H1 (cell line): ENCODE results near the gene CCSAP.

Experiments
- CHD2 ChIP-seq: IDR thresholded peaks from 2 replicates; pipeline ENCODE4 v1.6.1; 2012; ENCODE audit warnings: low read length, improper control_type of control experiment
- CTCF ChIP-seq, 3 experiments: IDR thresholded peaks; 1 replicate in 2 of 3; 2 replicates in 1 of 3; pipeline versions ENCODE4 v1.5.1 to v1.6.1; 2011; ENCODE audit warnings: low read length in 3 of 3, mild to moderate bottlenecking in 3 of 3, inconsistent platforms in 2 of 3, low read depth in 1 of 3, moderate library complexity in 1 of 3; ENCODE audit not compliant: insufficient read depth in 1 of 3; ENCODE audit errors: control extremely low read depth in 1 of 3
- GTF2F1 ChIP-seq: IDR thresholded peaks from 2 replicates; pipeline ENCODE4 v1.6.1; 2012; ENCODE audit warnings: low read depth, low read length, improper control_type of control experiment, borderline replicate concordance
- MAFK ChIP-seq: IDR thresholded peaks from 2 replicates; pipeline ENCODE4 v1.6.1; 2012; ENCODE audit warnings: low read depth, mild to moderate bottlenecking, improper control_type of control experiment, low read length
- POLR2A ChIP-seq, 2 experiments: IDR thresholded peaks; 1 replicate in 1 of 2; 2 replicates in 1 of 2; pipeline ENCODE4 v1.6.1; 2011; ENCODE audit warnings: low read depth in 2 of 2, low read length in 2 of 2, mild to moderate bottlenecking in 2 of 2; ENCODE audit errors: control extremely low read depth in 1 of 2
- TF ChIP-seq, protein P1 (sequence below): IDR thresholded peaks from 2 replicates; pipeline ENCODE4 v1.6.1; 2011; ENCODE audit warnings: low read depth, mild to moderate bottlenecking, low read length; ENCODE audit not compliant: insufficient read depth

DNA sequence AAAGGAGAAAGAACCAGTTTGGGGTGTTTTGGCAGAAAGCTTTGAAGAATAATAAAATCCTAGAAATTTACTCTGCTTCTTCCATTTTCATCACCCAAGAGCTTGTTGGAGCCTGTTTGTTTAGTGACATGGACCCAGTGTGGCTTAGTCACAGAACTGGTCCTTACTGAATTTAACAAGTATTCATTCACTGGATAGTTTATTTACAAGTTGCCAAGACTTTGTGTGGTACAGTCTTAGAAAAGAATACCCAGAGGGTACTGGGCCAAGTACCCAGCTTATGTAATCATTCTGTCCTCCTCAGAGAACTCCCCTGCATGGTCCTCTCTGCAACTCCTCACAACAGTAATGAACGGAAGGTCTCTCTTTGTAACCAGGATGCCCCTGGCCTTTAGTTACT is 55.6 kb downstream of the CCSAP start:
- no peak for TF ChIP-seq POLR2A (IDR thresholded peaks at IDR 0.05; ENCODE audit: control extremely low read depth in 1 of 2, low read depth in 2 of 2, low read length in 2 of 2)
- no peak for TF ChIP-seq CTCF (IDR thresholded peaks at IDR 0.05; ENCODE audit: control extremely low read depth in 1 of 3, insufficient read depth in 1 of 3, low read depth in 1 of 3, low read length in 3 of 3)
- TF ChIP-seq CHD2: no peak
- TF ChIP-seq, protein P1, sequence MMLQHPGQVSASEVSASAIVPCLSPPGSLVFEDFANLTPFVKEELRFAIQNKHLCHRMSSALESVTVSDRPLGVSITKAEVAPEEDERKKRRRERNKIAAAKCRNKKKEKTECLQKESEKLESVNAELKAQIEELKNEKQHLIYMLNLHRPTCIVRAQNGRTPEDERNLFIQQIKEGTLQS: no peak
- no peak for TF ChIP-seq GTF2F1
- no peak for TF ChIP-seq MAFK
